ENCODE results near the gene PON3. TPM values are rescaled to one million over a fixed set of nuclear protein-coding genes. Genes with fewer than 3 reads are reported as not detected.

Gene PON3
- total RNA-seq, 2 donors from 2014 or later = 3.0 to 3.5 TPM

DNA sequence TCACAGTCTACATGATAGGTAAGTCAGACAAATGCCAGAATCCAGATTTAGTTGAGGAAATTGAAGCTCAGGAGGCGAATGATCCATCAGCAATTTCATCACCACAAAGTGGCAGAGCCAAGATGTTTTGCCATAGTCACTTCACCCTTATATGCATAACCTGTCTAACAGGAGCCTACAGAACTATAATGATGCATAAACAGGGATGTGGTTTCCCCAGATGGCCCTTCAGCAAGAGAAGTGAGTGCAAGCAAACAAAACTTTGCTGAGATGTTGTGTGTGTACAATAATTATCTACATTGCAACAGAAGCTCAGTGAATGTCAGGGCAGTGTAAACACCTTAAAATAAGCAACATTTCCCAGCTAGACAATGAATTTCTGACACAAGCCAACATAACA, 28.6 kb downstream of the PON3 start:
- Histone ChIP-seq H3K36me3 (no peaks in the 10 kb centered on the region), H3K9ac (ENCODE audit: low read depth in 2 of 2, low read length in 2 of 2) (no peak overlapping the region), H3K27ac (no peak overlapping the region), H3K27me3 (no peaks in the 10 kb centered on the region), H3K4me3 (no peak overlapping the region), H3K9me3 (no peaks in the 10 kb centered on the region), H3K4me1 (no peaks in the 10 kb centered on the region)
- no peak for DNase-seq
- TF ChIP-seq, protein P1, sequence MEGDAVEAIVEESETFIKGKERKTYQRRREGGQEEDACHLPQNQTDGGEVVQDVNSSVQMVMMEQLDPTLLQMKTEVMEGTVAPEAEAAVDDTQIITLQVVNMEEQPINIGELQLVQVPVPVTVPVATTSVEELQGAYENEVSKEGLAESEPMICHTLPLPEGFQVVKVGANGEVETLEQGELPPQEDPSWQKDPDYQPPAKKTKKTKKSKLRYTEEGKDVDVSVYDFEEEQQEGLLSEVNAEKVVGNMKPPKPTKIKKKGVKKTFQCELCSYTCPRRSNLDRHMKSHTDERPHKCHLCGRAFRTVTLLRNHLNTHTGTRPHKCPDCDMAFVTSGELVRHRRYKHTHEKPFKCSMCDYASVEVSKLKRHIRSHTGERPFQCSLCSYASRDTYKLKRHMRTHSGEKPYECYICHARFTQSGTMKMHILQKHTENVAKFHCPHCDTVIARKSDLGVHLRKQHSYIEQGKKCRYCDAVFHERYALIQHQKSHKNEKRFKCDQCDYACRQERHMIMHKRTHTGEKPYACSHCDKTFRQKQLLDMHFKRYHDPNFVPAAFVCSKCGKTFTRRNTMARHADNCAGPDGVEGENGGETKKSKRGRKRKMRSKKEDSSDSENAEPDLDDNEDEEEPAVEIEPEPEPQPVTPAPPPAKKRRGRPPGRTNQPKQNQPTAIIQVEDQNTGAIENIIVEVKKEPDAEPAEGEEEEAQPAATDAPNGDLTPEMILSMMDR (IDR thresholded peaks at IDR 0.05) = no peak
- intact Hi-C loops (cut with DNase I) = no loop called here

DNA sequence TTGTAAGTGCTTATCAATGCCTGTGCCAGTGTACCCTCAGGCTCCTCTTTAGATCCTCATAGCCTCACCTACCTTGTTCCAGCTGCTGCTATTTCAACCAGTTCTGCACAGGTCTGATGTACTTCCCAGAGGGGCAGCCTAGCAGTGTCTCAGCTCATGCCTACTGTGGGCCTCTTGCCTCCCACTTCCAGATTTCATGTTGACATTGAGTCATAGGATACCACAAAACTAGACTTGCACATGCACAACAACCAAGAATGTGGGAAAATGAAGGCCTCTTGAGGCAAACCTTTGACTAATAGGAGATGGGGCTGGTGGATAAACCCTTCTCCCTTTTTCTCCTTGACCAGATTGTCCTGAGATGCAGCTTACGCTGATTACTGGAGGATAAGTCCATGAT, 31.0 kb downstream of the PON3 start:
- intact Hi-C loops (cut with DNase I) = no loop called here

DNA sequence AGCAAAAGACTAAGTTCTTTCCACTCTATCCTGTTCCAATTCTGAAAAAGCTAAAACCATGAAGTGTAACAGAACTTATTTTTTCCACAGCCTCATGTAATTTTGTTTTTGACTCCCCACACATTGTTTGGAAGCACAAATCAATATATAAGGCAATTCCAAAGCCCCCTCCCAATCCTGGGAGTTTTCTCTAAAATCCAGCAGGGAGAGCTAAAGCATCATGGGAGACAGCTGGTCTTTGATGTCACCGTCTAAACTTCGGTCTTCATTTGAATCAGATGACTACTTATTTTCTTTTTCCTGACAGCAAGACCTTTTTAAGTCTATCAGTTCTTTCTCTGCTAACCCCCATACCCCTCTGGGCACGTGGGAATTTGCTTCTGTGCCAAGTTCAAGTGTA, 38.6 kb downstream of the PON3 start:
- Histone ChIP-seq H3K27me3 (no peaks in the 10 kb centered on the region), H3K36me3 (no peaks in the 10 kb centered on the region), H3K27ac (no peak overlapping the region), H3K4me1 (no peaks in the 10 kb centered on the region), H3K4me3 (no peak overlapping the region), H3K9ac (ENCODE audit: low read depth in 2 of 2, low read length in 2 of 2) (no peak overlapping the region), H3K9me3 (no peaks in the 10 kb centered on the region)
- intact Hi-C loops (cut with DNase I) = no loop called here
- TF ChIP-seq, protein P1 (IDR thresholded peaks at IDR 0.05) = no peak
- no peak for DNase-seq

More for the DNA sequence above, 31.0 kb downstream of the PON3 start:
- Histone ChIP-seq H3K27me3 (no peaks in the 10 kb centered on the region), H3K9me3 (no peaks in the 10 kb centered on the region), H3K4me1 (no peaks in the 10 kb centered on the region), H3K36me3 (no peaks in the 10 kb centered on the region), H3K9ac (ENCODE audit: low read depth in 2 of 2, low read length in 2 of 2) (no peak overlapping the region), H3K4me3 (no peak overlapping the region), H3K27ac (no peak overlapping the region)
- DNase-seq = no peak
- TF ChIP-seq, protein P1 (IDR thresholded peaks at IDR 0.05) = no peak

DNA sequence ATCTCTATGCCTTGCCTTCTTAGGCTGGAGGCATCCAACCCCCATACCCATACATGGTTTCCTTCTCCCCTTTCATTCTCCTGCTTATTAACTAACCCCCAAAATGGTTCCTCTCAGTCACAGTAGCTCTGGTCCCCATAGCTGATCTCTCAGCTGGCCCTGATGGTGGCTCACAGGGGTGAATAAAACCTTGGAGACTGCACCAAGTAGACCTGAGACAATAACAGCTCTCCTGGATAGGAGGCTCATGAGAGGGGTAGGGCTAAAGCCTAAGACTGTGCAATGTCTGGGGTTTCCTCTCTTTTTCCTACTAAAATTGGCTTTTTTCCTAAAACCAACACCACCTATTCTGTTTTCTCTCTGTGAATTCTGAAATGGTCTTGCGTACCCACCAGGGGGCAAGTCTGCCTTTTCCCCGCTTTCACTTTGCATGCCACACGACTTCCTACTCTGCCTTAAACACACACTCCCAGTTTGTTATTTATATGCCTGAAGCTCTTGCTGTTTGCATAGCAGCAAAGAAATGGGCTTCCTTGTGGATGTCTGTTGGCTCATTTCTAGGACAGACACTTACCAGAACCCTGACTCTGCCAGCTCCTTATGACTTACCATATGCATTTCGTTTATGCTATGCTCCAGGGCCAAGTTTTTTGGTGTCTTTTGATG, 53.4 kb downstream of the PON3 start:
- DNase-seq = no peak
- no peak overlapping the region for H3K27ac ChIP-seq
- no peaks in the 10 kb centered on the region for H3K4me1 ChIP-seq
- no peaks in the 10 kb centered on the region for H3K9me3 ChIP-seq
- no peak overlapping the region for H3K9ac ChIP-seq (ENCODE audit: low read depth in 2 of 2, low read length in 2 of 2)
- no peaks in the 10 kb centered on the region for H3K36me3 ChIP-seq
- no peak overlapping the region for H3K4me3 ChIP-seq
- TF ChIP-seq, protein P1 (IDR thresholded peaks at IDR 0.05) = no peak
- intact Hi-C loops (cut with DNase I) = no loop called here
- no peaks in the 10 kb centered on the region for H3K27me3 ChIP-seq

DNA sequence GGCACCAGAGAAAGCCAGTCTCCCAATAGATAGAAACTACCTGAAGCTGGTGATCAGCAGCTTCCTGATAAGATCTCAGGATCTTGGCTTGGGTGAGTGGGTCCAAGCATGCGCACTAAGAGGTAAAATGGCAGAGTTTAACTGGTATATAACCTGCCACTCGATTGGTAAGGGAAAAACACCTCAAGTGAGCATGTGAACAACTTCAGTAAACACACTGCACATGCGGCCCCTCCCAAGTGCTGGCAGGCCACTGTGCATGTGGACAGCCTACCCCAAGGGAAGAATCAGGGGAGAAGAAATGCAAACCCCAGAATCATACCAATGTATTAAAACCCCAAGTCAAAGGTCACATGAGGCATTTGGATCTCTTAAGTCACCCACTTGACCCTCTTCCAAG, 54.1 kb downstream of the PON3 start:
- TF ChIP-seq, protein P1 (IDR thresholded peaks at IDR 0.05) = no peak
- Histone ChIP-seq H3K4me1 (no peaks in the 10 kb centered on the region), H3K27me3 (no peaks in the 10 kb centered on the region), H3K9ac (ENCODE audit: low read depth in 2 of 2, low read length in 2 of 2) (no peak overlapping the region), H3K4me3 (no peak overlapping the region), H3K9me3 (no peaks in the 10 kb centered on the region), H3K36me3 (no peaks in the 10 kb centered on the region), H3K27ac (no peak overlapping the region)
- DNase-seq = no peak
- intact Hi-C loops (cut with DNase I) = no loop called here

Measured in colonic mucosa (tissue), 4 donors.